Astrocyte (in vitro differentiated cells and primary cell): ENCODE measurements around the gene ZFYVE27. TPM values are rescaled to one million over a fixed set of nuclear protein-coding genes. Genes with fewer than 3 reads are reported as not detected.

Source experiments
- DNase-seq: peaks from one replicate; pipeline ENCODE4 v3.0.0-alpha.2; 2010; ENCODE audit warnings: low read depth
- FAIRE-seq: peaks from 2 replicates; lab custom pipeline; 2011; peaks lifted over from hg19 to GRCh38; lab: Jason Lieb, UNC
- H2AFZ ChIP-seq: 2 replicates; pipeline ENCODE4 v1.6.0; 2012; ENCODE audit warnings: low read depth, low read length, inconsistent platforms
- H3K27ac ChIP-seq: 2 replicates; pipeline ENCODE4 v1.5.1; 2011; ENCODE audit warnings: low read depth, low read length, inconsistent platforms
- H3K27me3 ChIP-seq: 2 replicates; pipeline ENCODE4 v1.6.0; 2011; ENCODE audit warnings: low read length, inconsistent platforms; ENCODE audit not compliant: insufficient read depth
- H3K36me3 ChIP-seq: 2 replicates; pipeline ENCODE4 v1.5.1; 2011; ENCODE audit warnings: low read length, inconsistent platforms; ENCODE audit not compliant: insufficient read depth
- H3K4me1 ChIP-seq: 2 replicates; pipeline ENCODE4 v1.5.1; 2011; ENCODE audit warnings: low read length, inconsistent platforms; ENCODE audit not compliant: insufficient read depth
- H3K4me2 ChIP-seq: 2 replicates; pipeline ENCODE4 v1.6.0; 2012; ENCODE audit warnings: low read length, inconsistent platforms
- H3K4me3 ChIP-seq: 2 replicates; pipeline ENCODE4 v1.5.1; 2011; ENCODE audit warnings: low read depth, mild to moderate bottlenecking, low read length, inconsistent platforms; ENCODE audit not compliant: insufficient read depth
- H3K79me2 ChIP-seq: 2 replicates; pipeline ENCODE4 v1.6.0; 2012; ENCODE audit warnings: mild to moderate bottlenecking, low read length, inconsistent platforms; ENCODE audit not compliant: insufficient read depth
- H3K9ac ChIP-seq: 2 replicates; pipeline ENCODE4 v1.6.0; 2012; ENCODE audit warnings: mild to moderate bottlenecking, low read length, inconsistent platforms
- H3K9me3 ChIP-seq: 2 replicates; pipeline ENCODE4 v1.5.1; 2012; ENCODE audit warnings: low read depth, mild to moderate bottlenecking, low read length, inconsistent platforms; ENCODE audit not compliant: insufficient read depth
- H4K20me1 ChIP-seq: 2 replicates; pipeline ENCODE4 v1.6.0; 2012; ENCODE audit warnings: low read length, inconsistent platforms; ENCODE audit not compliant: insufficient read depth
- H3K27ac Mint-ChIP-seq: one replicate; pipeline ENCODE4 v1.8.0; 2021; ENCODE audit warnings: mild to moderate bottlenecking, mixed read lengths; ENCODE audit not compliant: unreplicated experiment
- H3K27me3 Mint-ChIP-seq: one replicate; pipeline ENCODE4 v1.8.0; 2021; ENCODE audit warnings: low read depth, mixed read lengths; ENCODE audit not compliant: unreplicated experiment
- H3K36me3 Mint-ChIP-seq: one replicate; pipeline ENCODE4 v1.8.0; 2021; ENCODE audit warnings: low read depth, mixed read lengths; ENCODE audit not compliant: unreplicated experiment
- H3K4me1 Mint-ChIP-seq: one replicate; pipeline ENCODE4 v1.8.0; 2021; ENCODE audit warnings: low read depth, mixed read lengths; ENCODE audit not compliant: unreplicated experiment
- H3K4me3 Mint-ChIP-seq: one replicate; pipeline ENCODE4 v1.8.0; 2021; ENCODE audit warnings: mild to moderate bottlenecking, moderate library complexity, mixed read lengths; ENCODE audit not compliant: unreplicated experiment
- H3K9me3 Mint-ChIP-seq: one replicate; pipeline ENCODE4 v1.8.0; 2021; ENCODE audit warnings: mild to moderate bottlenecking, mixed read lengths; ENCODE audit not compliant: unreplicated experiment
- EZH2 ChIP-seq: IDR thresholded peaks from 2 replicates; pipeline ENCODE4 v1.6.1; 2012; ENCODE audit warnings: mild to moderate bottlenecking, low read length, inconsistent platforms; ENCODE audit not compliant: insufficient read depth
- total RNA-seq: library from RNA; stranded (reverse); gene quantifications from 2 replicates; pipeline ENCODE4 v1.2.1, GENCODE V29; 2021
- TF ChIP-seq, protein P1 (sequence below): IDR thresholded peaks from 2 replicates; pipeline ENCODE4 v1.5.1; 2011; ENCODE audit warnings: low read depth, mild to moderate bottlenecking, inconsistent platforms, low read length, moderate library complexity; ENCODE audit not compliant: insufficient read depth

The ZFYVE27 gene
- total RNA-seq, 1 donor from 2014 or later, result 32.8 TPM

DNA sequence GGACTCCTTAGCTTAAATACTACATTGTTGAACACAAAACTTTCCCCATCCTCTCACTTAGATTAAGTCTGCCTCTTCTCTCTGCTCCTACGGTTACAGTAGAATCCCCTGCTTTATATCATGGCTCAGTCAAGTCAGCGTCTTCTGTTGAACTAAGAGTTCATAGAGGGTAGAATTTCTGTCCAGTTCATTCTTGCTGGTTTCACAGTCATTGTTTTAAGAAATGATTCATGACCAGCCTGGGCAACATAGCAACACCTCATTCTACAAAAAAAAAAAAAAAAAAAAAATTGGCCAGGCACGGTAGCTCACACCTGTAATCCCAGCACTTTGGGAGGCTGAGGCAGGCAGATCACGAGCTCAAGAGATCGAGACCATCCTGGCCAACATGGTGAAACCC is 3.7 kb upstream of the ZFYVE27 start:
- Histone ChIP-seq H2AFZ (no peak overlapping the region), H3K4me1 (peaks cover 8% of the 10 kb centered on the region), H3K4me3 (no peak overlapping the region), H3K36me3 (no peaks in the 10 kb centered on the region), H4K20me1 (peaks cover 8% of the 10 kb centered on the region), H3K79me2 (peaks cover 12% of the 10 kb centered on the region), H3K27ac (no peak overlapping the region), H3K9me3 (no peaks in the 10 kb centered on the region), H3K4me2 (no peak overlapping the region), H3K9ac (no peak overlapping the region), H3K27me3 (no peaks in the 10 kb centered on the region)
- FAIRE-seq (no peak), DNase-seq (no peak)
- H3K27ac Mint-ChIP-seq, result no peak overlapping the region
- H3K4me1 Mint-ChIP-seq, result peaks cover 7% of the 10 kb centered on the region
- H3K27me3 Mint-ChIP-seq, result peaks cover 7% of the 10 kb centered on the region
- no peak overlapping the region for H3K4me3 Mint-ChIP-seq
- no peak for TF ChIP-seq EZH2
- TF ChIP-seq, protein P1, sequence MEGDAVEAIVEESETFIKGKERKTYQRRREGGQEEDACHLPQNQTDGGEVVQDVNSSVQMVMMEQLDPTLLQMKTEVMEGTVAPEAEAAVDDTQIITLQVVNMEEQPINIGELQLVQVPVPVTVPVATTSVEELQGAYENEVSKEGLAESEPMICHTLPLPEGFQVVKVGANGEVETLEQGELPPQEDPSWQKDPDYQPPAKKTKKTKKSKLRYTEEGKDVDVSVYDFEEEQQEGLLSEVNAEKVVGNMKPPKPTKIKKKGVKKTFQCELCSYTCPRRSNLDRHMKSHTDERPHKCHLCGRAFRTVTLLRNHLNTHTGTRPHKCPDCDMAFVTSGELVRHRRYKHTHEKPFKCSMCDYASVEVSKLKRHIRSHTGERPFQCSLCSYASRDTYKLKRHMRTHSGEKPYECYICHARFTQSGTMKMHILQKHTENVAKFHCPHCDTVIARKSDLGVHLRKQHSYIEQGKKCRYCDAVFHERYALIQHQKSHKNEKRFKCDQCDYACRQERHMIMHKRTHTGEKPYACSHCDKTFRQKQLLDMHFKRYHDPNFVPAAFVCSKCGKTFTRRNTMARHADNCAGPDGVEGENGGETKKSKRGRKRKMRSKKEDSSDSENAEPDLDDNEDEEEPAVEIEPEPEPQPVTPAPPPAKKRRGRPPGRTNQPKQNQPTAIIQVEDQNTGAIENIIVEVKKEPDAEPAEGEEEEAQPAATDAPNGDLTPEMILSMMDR, result no peak
- peaks cover 1% of the 10 kb centered on the region for H3K36me3 Mint-ChIP-seq
- H3K9me3 Mint-ChIP-seq, result no peaks in the 10 kb centered on the region

DNA sequence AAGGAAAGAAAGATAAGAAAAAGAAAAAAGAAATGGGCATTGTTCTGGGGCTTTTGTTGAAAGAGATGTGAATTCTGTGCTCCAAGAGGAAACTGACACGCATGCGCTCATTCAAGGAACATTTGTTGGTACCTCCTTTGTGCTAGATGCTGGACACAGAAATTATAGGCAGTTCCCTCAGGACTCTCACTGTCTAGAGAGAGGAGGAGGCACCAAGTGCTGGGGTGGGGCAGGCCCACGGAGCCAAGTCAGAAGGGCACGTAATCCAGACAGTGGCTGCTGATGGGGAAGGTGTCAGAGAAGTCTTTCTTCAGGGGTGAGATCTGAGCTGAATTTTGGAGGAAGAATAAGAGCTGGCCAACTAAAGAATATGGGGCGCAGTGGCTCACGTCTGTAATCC is 2.9 kb upstream of the ZFYVE27 start:
- Mint-ChIP-seq H3K4me3 (no peak overlapping the region), H3K36me3 (peaks cover 1% of the 10 kb centered on the region), H3K27ac (no peak overlapping the region), H3K27me3 (peaks cover 7% of the 10 kb centered on the region), H3K9me3 (no peaks in the 10 kb centered on the region), H3K4me1 (peaks cover 8% of the 10 kb centered on the region)
- H3K27me3 ChIP-seq, result no peaks in the 10 kb centered on the region
- peaks cover 13% of the 10 kb centered on the region for H4K20me1 ChIP-seq
- no peak overlapping the region for H3K4me2 ChIP-seq
- FAIRE-seq, result no peak
- no peak for DNase-seq
- H3K4me1 ChIP-seq, result peaks cover 11% of the 10 kb centered on the region
- H2AFZ ChIP-seq, result no peak overlapping the region
- no peak overlapping the region for H3K27ac ChIP-seq
- peaks cover 20% of the 10 kb centered on the region for H3K79me2 ChIP-seq
- peaks cover 3% of the 10 kb centered on the region for H3K36me3 ChIP-seq
- H3K9me3 ChIP-seq, result no peaks in the 10 kb centered on the region
- no peak for TF ChIP-seq EZH2
- H3K9ac ChIP-seq, result no peak overlapping the region
- H3K4me3 ChIP-seq, result no peak overlapping the region

DNA sequence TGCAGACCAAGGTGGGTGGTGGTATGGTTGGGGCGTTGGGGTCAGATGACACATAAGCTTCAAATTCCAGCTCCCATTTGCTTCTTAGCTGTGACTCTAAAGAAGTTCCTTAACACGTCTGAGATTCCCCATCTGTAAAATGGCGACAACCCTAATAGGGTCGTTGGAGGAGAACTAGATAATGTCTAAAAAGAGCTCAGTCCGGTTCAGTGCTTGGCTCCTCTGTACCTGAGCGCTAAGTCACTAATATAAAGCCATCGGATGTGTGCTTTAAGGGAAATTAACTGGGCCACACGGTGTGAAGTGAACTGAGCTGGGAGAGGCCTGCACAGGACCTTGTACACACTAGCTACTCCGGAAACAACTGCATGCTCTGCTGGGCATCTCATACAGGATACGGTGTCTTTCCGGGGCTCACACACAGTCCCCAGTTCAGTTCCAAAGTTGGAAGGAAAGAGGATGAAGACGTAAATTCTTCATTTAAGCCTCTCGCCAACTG is 476 bp upstream of the ZFYVE27 start:
- H4K20me1 ChIP-seq, result peaks cover 29% of the 10 kb centered on the region
- H3K79me2 ChIP-seq, result peaks cover 40% of the 10 kb centered on the region
- Mint-ChIP-seq H3K27me3 (peaks cover 7% of the 10 kb centered on the region), H3K4me1 (peaks cover 13% of the 10 kb centered on the region), H3K4me3 (peak overlapping the region; percentile 92), H3K36me3 (peaks cover 6% of the 10 kb centered on the region), H3K27ac (peak overlapping the region; percentile 16), H3K9me3 (no peaks in the 10 kb centered on the region)
- peak overlapping the region; percentile 85 for H2AFZ ChIP-seq
- no peak for DNase-seq
- no peak overlapping the region for H3K9ac ChIP-seq
- TF ChIP-seq, protein P1, result no peak
- no peak for TF ChIP-seq EZH2
- H3K4me2 ChIP-seq, result peak overlapping the region; percentile 94
- peaks cover 11% of the 10 kb centered on the region for H3K4me1 ChIP-seq
- no peaks in the 10 kb centered on the region for H3K9me3 ChIP-seq
- peaks cover 10% of the 10 kb centered on the region for H3K36me3 ChIP-seq
- H3K27ac ChIP-seq, result no peak overlapping the region
- no peaks in the 10 kb centered on the region for H3K27me3 ChIP-seq
- H3K4me3 ChIP-seq, result peak overlapping the region; percentile 91
- FAIRE-seq, result no peak
